ENCODE results near the gene CCNL1.
A peak's percentile ranks its signal among the peaks of the same experiment; 100 is the strongest.

DNA sequence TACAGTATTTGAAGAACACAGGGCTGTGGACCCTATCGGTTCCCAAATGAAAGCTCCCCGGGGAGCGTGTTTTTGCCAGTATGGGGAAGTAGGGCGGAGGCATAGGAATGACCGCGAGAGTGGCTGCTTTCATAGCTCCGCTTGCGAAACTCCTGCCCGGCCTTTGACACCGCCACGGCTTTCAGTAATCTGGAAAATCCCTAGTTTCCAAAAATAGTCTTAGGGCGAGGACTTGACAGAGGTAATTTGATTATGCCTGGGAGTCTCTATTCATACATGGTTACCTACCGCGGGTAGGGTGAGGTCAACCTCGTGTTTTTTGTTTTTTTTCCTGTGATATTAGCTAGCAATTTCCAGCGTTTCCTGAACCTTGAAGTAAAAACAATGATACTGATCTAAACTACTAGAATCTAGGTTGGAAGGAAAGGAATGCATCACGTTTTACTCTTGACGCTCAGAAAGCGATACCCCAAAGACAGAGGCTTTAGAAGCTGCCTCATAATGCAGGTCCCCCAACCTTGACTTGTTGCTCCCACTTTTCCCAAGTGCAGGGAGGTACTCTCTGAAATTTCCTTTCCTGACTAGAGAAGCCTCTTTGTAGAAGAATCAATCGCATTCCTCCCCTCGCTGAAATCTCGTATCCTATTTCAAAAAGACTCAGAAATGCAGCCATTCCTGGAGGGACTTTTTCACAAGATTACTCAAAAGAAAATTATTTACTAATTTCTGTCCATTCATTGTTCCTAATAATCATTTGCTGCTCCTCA lies 894 bp upstream of the CCNL1 start:
- TF ChIP-seq POLR2A (IDR thresholded peaks at IDR 0.05) = peak; percentile 28
- TF ChIP-seq, protein P1, sequence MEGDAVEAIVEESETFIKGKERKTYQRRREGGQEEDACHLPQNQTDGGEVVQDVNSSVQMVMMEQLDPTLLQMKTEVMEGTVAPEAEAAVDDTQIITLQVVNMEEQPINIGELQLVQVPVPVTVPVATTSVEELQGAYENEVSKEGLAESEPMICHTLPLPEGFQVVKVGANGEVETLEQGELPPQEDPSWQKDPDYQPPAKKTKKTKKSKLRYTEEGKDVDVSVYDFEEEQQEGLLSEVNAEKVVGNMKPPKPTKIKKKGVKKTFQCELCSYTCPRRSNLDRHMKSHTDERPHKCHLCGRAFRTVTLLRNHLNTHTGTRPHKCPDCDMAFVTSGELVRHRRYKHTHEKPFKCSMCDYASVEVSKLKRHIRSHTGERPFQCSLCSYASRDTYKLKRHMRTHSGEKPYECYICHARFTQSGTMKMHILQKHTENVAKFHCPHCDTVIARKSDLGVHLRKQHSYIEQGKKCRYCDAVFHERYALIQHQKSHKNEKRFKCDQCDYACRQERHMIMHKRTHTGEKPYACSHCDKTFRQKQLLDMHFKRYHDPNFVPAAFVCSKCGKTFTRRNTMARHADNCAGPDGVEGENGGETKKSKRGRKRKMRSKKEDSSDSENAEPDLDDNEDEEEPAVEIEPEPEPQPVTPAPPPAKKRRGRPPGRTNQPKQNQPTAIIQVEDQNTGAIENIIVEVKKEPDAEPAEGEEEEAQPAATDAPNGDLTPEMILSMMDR (IDR thresholded peaks at IDR 0.05) = peak in 1 of 4 experiments; percentile 10
- peak; percentile 25 for TF ChIP-seq POLR2AphosphoS5 (IDR thresholded peaks at IDR 0.05)
